GM20000 (cell line): ENCODE results near the gene DTNB.
A peak's percentile ranks its signal among the peaks of the same experiment; 100 is the strongest.

Source experiments
- DNase-seq: peaks from one replicate; pipeline ENCODE4 v3.0.0; 2012; ENCODE audit warnings: low spot score
- TF ChIP-seq, protein P1 (sequence below): IDR thresholded peaks from 2 replicates; pipeline ENCODE4 v1.5.1; 2012; ENCODE audit warnings: mild to moderate bottlenecking, control low read depth; ENCODE audit errors: extremely low read depth, missing control alignments

The DTNB gene

DNA sequence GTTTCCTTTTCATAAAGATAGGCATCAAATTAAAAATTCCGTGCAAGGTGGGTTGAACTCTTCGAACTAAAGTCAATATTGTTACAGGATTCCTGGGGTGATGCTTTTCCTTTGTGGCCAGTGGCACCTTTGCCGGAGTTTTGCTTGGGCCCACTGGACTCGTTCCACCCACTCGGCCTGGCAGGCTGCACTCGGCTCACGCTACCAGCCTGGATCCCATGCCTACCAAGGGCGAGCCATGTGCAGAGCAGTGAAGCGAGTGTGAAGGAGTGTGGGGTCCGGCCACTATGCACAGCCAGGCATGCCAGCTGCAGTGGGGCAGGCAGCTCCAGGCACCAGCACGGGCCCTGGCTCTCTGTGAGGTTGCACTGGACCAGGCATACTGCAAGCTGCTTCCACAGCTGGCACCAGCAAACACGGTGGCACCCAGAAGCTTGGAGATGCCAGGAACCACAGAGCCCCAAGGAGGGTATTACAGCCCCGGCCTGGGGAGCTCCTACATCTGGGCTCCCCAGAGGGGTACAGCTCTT is 83.6 kb downstream of the DTNB start:
- no peak for DNase-seq
- TF ChIP-seq, protein P1, sequence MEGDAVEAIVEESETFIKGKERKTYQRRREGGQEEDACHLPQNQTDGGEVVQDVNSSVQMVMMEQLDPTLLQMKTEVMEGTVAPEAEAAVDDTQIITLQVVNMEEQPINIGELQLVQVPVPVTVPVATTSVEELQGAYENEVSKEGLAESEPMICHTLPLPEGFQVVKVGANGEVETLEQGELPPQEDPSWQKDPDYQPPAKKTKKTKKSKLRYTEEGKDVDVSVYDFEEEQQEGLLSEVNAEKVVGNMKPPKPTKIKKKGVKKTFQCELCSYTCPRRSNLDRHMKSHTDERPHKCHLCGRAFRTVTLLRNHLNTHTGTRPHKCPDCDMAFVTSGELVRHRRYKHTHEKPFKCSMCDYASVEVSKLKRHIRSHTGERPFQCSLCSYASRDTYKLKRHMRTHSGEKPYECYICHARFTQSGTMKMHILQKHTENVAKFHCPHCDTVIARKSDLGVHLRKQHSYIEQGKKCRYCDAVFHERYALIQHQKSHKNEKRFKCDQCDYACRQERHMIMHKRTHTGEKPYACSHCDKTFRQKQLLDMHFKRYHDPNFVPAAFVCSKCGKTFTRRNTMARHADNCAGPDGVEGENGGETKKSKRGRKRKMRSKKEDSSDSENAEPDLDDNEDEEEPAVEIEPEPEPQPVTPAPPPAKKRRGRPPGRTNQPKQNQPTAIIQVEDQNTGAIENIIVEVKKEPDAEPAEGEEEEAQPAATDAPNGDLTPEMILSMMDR = no peak

DNA sequence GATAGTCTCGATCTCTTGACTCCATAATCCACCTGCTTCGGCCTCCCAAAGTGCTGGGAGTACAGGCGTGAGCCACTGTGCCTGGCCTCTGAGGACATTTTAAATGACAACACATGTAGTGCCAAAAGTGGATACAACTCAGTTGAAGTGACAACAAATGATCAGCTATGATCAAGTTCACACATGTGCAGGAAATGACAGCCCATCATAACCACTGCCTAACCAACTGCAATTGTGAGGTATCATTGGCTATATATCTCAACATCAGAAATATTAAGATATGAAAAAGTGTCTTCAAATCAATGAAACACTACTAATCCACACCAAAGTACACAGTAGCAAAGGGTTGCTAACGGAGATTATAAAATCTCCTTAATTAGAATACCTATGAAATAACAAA is 84.8 kb downstream of the DTNB start:
- TF ChIP-seq, protein P1 = no peak

DNA sequence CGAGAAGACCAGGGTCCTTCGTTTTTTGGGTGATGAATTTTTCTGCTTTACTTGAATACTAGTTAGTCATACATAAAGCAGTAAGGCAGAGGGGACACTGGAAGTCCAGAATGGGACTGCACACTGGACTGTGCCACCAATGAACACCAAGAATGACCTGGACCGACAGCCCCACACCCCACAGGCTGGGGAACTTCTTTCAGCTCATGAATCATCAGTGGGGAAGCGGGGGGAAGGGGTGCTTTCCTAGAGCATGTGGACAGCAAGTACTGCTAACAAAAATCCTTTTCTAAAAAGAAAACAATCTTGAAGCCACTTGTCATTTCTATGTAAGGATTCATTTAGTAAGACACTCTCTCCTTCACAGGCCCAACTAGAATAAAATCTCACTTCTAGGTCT is 86.0 kb downstream of the DTNB start:
- TF ChIP-seq, protein P1 = no peak
- no peak for DNase-seq

More for the DNA sequence above, 84.8 kb downstream of the DTNB start:
- no peak for DNase-seq

DNA sequence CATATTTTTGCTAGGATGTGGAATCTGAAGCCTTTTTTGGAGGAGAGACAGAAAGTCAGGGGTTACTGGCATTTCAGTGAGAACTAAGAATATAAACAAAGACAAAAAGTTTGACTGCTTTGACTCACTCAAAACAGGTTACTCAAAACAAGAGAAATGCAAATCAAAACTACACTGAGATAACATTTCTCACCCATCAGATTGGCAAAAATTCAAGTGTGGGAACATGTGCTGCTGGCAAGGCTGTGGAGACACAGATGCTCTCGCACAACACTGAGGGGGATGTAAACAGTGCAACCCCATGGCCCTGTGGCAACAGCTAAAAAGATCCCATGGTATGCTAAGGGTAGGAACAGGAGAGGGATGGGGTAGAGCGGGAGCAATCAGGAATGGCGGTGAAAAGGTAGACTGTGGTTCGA is 86.6 kb downstream of the DTNB start:
- TF ChIP-seq, protein P1 = no peak
- DNase-seq = peak; percentile 57

DNA sequence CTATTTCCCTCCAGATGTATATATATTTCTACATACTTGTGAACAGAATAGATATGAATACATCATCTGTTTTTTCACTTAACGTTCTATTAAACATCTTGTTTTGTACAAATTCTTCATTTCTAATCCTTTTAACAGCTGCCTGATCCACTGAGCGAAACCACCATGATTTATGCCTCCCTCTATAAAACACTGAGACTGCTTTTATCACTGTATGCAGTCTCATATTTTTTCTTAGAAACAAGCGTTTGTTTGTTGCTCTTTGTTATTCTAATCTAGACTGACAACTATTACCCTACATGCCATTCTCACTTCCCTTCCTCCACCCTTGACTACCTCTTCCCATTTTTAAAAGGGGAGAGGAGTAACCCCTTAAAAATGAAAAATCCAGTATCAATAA is 88.2 kb downstream of the DTNB start:
- TF ChIP-seq, protein P1 = no peak
- DNase-seq = no peak

DNA sequence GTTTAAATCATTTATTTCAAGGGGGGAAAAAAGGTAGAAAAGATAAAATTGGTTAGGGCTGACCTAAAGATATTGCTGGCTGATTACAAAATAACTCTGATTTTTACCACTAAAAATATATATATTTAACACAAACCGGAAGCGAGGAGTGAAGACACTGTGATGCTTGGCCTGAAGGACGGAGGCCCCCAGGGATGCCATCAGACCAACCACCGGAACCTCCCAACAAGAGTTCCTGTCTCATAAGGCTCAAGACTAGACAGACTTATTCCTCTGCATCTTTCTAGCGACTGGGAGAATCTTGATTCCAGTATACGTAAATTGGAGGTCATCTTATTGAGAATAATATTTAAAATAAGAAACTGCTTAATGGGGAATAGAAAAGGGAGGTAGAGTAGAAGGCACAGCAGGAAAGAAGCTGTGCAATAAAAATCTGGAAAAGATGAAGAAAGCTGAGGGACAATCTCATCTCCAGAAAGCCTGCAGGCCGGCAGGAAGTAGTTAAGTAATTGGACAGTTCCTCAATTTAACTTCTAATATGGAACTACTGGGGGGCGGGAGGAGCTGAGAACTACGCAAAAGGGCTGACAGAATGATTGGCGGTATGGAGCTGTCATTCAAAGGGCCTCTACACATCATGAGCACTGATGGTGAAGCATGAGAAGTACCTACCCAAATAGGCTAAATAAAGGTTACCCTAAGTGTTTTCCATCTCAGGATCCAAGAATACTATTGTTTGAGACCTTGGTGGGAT is 91.1 kb downstream of the DTNB start:
- no peak for DNase-seq

DNA sequence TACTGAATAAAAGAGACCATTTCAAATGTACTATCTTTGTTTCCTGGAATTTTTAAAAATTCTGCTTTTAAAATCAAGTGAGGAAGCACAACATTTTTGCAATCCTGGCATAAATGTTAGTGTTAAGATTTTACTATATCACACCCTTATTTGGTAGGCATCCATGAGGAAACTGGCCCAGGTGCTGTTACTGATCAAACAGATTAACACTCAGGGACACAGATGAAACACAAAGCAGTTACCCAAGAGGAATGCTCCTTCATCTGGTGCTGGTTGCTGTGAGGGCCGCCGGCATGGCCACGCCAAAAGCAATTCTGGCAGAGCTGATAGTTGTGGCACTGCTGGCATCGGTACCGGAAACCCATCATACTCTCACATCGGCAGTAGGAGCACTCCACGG is 96.8 kb downstream of the DTNB start:
- no peak for DNase-seq
- TF ChIP-seq, protein P1 = no peak

More for the DNA sequence above, 91.1 kb downstream of the DTNB start:
- TF ChIP-seq, protein P1 = no peak
